SK-N-SH treated with all-trans-retinoic acid at 6 μM for 48 hours (cell line): ENCODE measurements around the gene TMEM51.

Experiments
- ARNTL ChIP-seq: fragments of 450-650 bp; formaldehyde crosslinking; IDR thresholded peaks from 2 replicates; pipeline ENCODE4 v1.5.0; 2020; ENCODE audit warnings: low read depth, mild to moderate bottlenecking, moderate library complexity, borderline replicate concordance
- BACH2 ChIP-seq: fragments of 250-450 bp; sonication (Bioruptor Pico); IDR thresholded peaks from 2 replicates; pipeline ENCODE4 v1.9.0; 2021; ENCODE audit warnings: mild to moderate bottlenecking, borderline replicate concordance
- CSDC2 ChIP-seq: fragments of 250-450 bp; sonication (Bioruptor Pico); IDR thresholded peaks from 2 replicates; pipeline ENCODE4 v1.5.0; 2020; ENCODE audit warnings: mild to moderate bottlenecking, moderate library complexity
- ESRRG ChIP-seq: fragments of 250-450 bp; sonication (Bioruptor Pico); IDR thresholded peaks from 2 replicates; pipeline ENCODE4 v1.6.1; 2021; ENCODE audit warnings: mild to moderate bottlenecking
- PPARA ChIP-seq: fragments of 250-450 bp; sonication (Bioruptor Pico); IDR thresholded peaks from 2 replicates; pipeline ENCODE4 v1.5.0; 2020; ENCODE audit warnings: mild to moderate bottlenecking, borderline replicate concordance
- RARB ChIP-seq: fragments of 250-450 bp; sonication (Bioruptor Pico); IDR thresholded peaks from 2 replicates; pipeline ENCODE4 v1.8.0; 2021; ENCODE audit warnings: mild to moderate bottlenecking, moderate library complexity
- ZFP30 ChIP-seq: fragments of 450-650 bp; formaldehyde crosslinking; IDR thresholded peaks from 2 replicates; pipeline ENCODE4 v1.5.0; 2022; ENCODE audit warnings: mild to moderate bottlenecking, moderate library complexity
- TF ChIP-seq, protein P1 (sequence below): fragments of 250-450 bp; sonication (Bioruptor Pico); IDR thresholded peaks from 2 replicates; pipeline ENCODE4 v1.5.1; 2021; ENCODE audit warnings: mild to moderate bottlenecking, moderate library complexity
- TF ChIP-seq, protein P2 (sequence below): fragments of 250-450 bp; sonication (Bioruptor Pico); IDR thresholded peaks from 2 replicates; pipeline ENCODE4 v1.8.0; 2021; ENCODE audit warnings: low read depth, mild to moderate bottlenecking, moderate library complexity, borderline replicate concordance
- TF ChIP-seq, protein P3 (sequence below): fragments of 250-450 bp; sonication (Bioruptor Pico); IDR thresholded peaks from 2 replicates; pipeline ENCODE4 v1.8.0; 2020; ENCODE audit warnings: mild to moderate bottlenecking, moderate library complexity, borderline replicate concordance

DNA sequence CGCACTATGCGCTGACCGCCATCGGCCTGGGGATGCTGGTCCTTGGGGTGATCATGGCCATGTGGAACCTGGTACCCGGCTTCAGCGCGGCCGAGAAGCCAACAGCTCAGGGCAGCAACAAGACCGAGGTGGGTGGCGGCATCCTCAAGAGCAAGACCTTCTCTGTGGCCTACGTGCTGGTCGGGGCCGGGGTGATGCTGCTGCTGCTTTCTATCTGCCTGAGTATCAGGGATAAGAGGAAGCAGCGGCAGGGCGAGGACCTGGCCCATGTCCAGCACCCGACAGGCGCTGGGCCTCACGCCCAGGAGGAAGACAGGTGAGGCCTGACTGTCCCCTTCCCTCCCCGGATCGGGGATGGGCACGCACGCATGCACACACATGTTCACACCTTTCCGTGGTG lies 61.6 kb downstream of the TMEM51 start:
- no peak for TF ChIP-seq PPARA (CRISPR knock-in tag)
- TF ChIP-seq, protein P1, sequence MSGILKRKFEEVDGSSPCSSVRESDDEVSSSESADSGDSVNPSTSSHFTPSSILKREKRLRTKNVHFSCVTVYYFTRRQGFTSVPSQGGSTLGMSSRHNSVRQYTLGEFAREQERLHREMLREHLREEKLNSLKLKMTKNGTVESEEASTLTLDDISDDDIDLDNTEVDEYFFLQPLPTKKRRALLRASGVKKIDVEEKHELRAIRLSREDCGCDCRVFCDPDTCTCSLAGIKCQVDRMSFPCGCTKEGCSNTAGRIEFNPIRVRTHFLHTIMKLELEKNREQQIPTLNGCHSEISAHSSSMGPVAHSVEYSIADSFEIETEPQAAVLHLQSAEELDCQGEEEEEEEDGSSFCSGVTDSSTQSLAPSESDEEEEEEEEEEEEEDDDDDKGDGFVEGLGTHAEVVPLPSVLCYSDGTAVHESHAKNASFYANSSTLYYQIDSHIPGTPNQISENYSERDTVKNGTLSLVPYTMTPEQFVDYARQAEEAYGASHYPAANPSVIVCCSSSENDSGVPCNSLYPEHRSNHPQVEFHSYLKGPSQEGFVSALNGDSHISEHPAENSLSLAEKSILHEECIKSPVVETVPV (CRISPR knock-in tag): no peak
- TF ChIP-seq, protein P2, sequence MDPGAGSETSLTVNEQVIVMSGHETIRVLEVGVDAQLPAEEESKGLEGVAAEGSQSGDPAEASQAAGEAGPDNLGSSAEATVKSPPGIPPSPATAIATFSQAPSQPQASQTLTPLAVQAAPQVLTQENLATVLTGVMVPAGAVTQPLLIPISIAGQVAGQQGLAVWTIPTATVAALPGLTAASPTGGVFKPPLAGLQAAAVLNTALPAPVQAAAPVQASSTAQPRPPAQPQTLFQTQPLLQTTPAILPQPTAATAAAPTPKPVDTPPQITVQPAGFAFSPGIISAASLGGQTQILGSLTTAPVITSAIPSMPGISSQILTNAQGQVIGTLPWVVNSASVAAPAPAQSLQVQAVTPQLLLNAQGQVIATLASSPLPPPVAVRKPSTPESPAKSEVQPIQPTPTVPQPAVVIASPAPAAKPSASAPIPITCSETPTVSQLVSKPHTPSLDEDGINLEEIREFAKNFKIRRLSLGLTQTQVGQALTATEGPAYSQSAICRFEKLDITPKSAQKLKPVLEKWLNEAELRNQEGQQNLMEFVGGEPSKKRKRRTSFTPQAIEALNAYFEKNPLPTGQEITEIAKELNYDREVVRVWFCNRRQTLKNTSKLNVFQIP (CRISPR knock-in tag): no peak
- no peak for TF ChIP-seq ZFP30 (CRISPR knock-in tag)
- no peak for TF ChIP-seq ESRRG
- no peak for TF ChIP-seq ARNTL (CRISPR knock-in tag)
- no peak for TF ChIP-seq CSDC2 (CRISPR knock-in tag)
- TF ChIP-seq BACH2 (CRISPR knock-in tag): no peak
- TF ChIP-seq, protein P3, sequence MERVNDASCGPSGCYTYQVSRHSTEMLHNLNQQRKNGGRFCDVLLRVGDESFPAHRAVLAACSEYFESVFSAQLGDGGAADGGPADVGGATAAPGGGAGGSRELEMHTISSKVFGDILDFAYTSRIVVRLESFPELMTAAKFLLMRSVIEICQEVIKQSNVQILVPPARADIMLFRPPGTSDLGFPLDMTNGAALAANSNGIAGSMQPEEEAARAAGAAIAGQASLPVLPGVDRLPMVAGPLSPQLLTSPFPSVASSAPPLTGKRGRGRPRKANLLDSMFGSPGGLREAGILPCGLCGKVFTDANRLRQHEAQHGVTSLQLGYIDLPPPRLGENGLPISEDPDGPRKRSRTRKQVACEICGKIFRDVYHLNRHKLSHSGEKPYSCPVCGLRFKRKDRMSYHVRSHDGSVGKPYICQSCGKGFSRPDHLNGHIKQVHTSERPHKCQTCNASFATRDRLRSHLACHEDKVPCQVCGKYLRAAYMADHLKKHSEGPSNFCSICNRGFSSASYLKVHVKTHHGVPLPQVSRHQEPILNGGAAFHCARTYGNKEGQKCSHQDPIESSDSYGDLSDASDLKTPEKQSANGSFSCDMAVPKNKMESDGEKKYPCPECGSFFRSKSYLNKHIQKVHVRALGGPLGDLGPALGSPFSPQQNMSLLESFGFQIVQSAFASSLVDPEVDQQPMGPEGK (CRISPR knock-in tag): no peak
- TF ChIP-seq RARB (CRISPR knock-in tag): no peak
